Breast epithelium (tissue), 4 donors: ENCODE results near the gene ADGRF1. TPM values are rescaled to one million over a fixed set of nuclear protein-coding genes. Genes with fewer than 3 reads are reported as not detected.

Experiments used
- DNase-seq, 2 donors: peaks; one replicate each; pipeline ENCODE4 v3.0.0-alpha.2; 2019; ENCODE audit warnings: low spot score in 2 of 2
- H3K27ac ChIP-seq, 2 donors: fragments of 200-600 bp; sonication (generic) in 1 of 2; one replicate each; pipeline ENCODE4 v1.5.1; 2016 to 2019; ENCODE audit warnings: mild to moderate bottlenecking in 1 of 2
- H3K27me3 ChIP-seq, 2 donors: fragments of 200-600 bp; sonication (generic) in 1 of 2; one replicate each; pipeline versions ENCODE4 v1.5.1 to v1.6.0; 2017 to 2019; ENCODE audit warnings: control low read depth in 1 of 2, mild to moderate bottlenecking in 1 of 2
- H3K36me3 ChIP-seq: fragments of 200-600 bp; one replicate; pipeline ENCODE4 v1.5.1; 2019
- H3K4me1 ChIP-seq, 2 donors: fragments of 200-600 bp; sonication (generic); one replicate each; pipeline ENCODE4 v1.5.1; 2016 to 2019; ENCODE audit warnings: control low read depth in 1 of 2
- H3K4me3 ChIP-seq, 3 donors: fragments of 200-600 bp; sonication (generic); 1 replicate in 2 of 3; 2 replicates in 1 of 3; pipeline ENCODE4 v1.5.1; 2016 to 2019; ENCODE audit warnings: mild to moderate bottlenecking in 3 of 3, moderate library complexity in 2 of 3
- H3K9me3 ChIP-seq, 2 donors: fragments of 200-600 bp; sonication (generic) in 1 of 2; one replicate each; pipeline ENCODE4 v1.5.1; 2016 to 2019; ENCODE audit warnings: control low read depth in 1 of 2
- CTCF ChIP-seq, 3 donors: fragments of 450-650 bp; IDR thresholded peaks; one replicate each; pipeline ENCODE4 v1.5.1; 2016 to 2017; ENCODE audit warnings: antibody characterized with exemption in 3 of 3, mild to moderate bottlenecking in 3 of 3, moderate library complexity in 3 of 3
- POLR2A ChIP-seq: fragments of 450-650 bp; IDR thresholded peaks from one replicate; pipeline ENCODE4 v1.6.1; 2016; ENCODE audit warnings: antibody characterized with exemption, mild to moderate bottlenecking, moderate library complexity
- POLR2AphosphoS5 ChIP-seq, 3 donors: sonication (generic); formaldehyde crosslinking; IDR thresholded peaks; one replicate each; pipeline ENCODE4 v1.6.1; 2017; ENCODE audit warnings: antibody characterized with exemption in 3 of 3
- intact Hi-C: fragments of 100-400 bp; cut with DNase I; formaldehyde crosslinking; loops from one replicate; pipeline ENCODE4 v1.15.1; 2023; ENCODE audit warnings: low total_unique reads
- total RNA-seq, 3 donors: library from RNA; depleted of rRNA; stranded (reverse); fragments of >200 nt; gene quantifications; one replicate each; pipeline ENCODE4 v1.1.0, GENCODE V29; 2016

The ADGRF1 gene
- total RNA-seq, 3 donors from 2014 or later, result 0.66 to 3.5 TPM; not detected in 1

- peak in 1 of 2 donors; percentile 69 for DNase-seq
- H3K4me1 ChIP-seq, result no peaks in the 10 kb centered on the region
- H3K4me3 ChIP-seq, result no peak overlapping the region
- no peaks in the 10 kb centered on the region for H3K36me3 ChIP-seq
- TF ChIP-seq CTCF (IDR thresholded peaks at IDR 0.05) (peak; percentile 62 to 92 (median 75)), POLR2AphosphoS5 (IDR thresholded peaks at IDR 0.05) (peak in 2 of 3 donors; percentile 76 to 77), POLR2A (no peak)
- peak overlapping the region; percentile 27 to 78 for H3K27ac ChIP-seq
- intact Hi-C loops, result no loop called here
- H3K9me3 ChIP-seq, result no peaks in the 10 kb centered on the region
- H3K27me3 ChIP-seq, result no peaks in the 10 kb centered on the region
Measured at GRCh38 chr6:47047479-47048407, 5.6 kb upstream of the ADGRF1 start.

GRCh38 chr6:47047097-47047478, 5.0 kb upstream of the ADGRF1 start:
- H3K4me1 ChIP-seq, result no peaks in the 10 kb centered on the region
- TF ChIP-seq CTCF (IDR thresholded peaks at IDR 0.05), result no peak
- H3K27me3 ChIP-seq, result no peaks in the 10 kb centered on the region
- no peak for DNase-seq
- no peaks in the 10 kb centered on the region for H3K36me3 ChIP-seq
- H3K27ac ChIP-seq, result peak overlapping the region; percentile 27 to 78
- intact Hi-C loops, result no loop called here
- no peaks in the 10 kb centered on the region for H3K9me3 ChIP-seq
- no peak overlapping the region for H3K4me3 ChIP-seq

- TF ChIP-seq POLR2A (no peak), POLR2AphosphoS5 (IDR thresholded peaks at IDR 0.05) (no peak), CTCF (IDR thresholded peaks at IDR 0.05) (no peak)
- DNase-seq, result no peak
- H3K27ac ChIP-seq, result peak overlapping the region in 1 of 2 donors; percentile 79
- no peaks in the 10 kb centered on the region for H3K36me3 ChIP-seq
- intact Hi-C loops, result no loop called here
- no peak overlapping the region for H3K4me3 ChIP-seq
- no peaks in the 10 kb centered on the region for H3K27me3 ChIP-seq
- H3K4me1 ChIP-seq, result no peaks in the 10 kb centered on the region
- H3K9me3 ChIP-seq, result no peaks in the 10 kb centered on the region
Measured at GRCh38 chr6:47044397-47044796, 2.3 kb upstream of the ADGRF1 start.

GRCh38 chr6:47043286-47043685, 1.2 kb upstream of the ADGRF1 start:
- TF ChIP-seq POLR2AphosphoS5 (IDR thresholded peaks at IDR 0.05), result no peak
- no peak for TF ChIP-seq CTCF (IDR thresholded peaks at IDR 0.05)
- TF ChIP-seq POLR2A, result no peak
- Histone ChIP-seq H3K27me3 (no peaks in the 10 kb centered on the region), H3K4me1 (no peaks in the 10 kb centered on the region), H3K9me3 (no peaks in the 10 kb centered on the region), H3K36me3 (no peaks in the 10 kb centered on the region), H3K4me3 (no peak overlapping the region), H3K27ac (peak overlapping the region in 1 of 2 donors; percentile 79)
- no peak for DNase-seq
- intact Hi-C loops, result no loop called here

- TF ChIP-seq POLR2AphosphoS5 (IDR thresholded peaks at IDR 0.05) (no peak), CTCF (IDR thresholded peaks at IDR 0.05) (no peak), POLR2A (no peak)
Measured at GRCh38 chr6:47041741-47042140, 391 bp downstream of the ADGRF1 start.

More at GRCh38 chr6:47041741-47042140, 391 bp downstream of the ADGRF1 start:
- intact Hi-C loops, result no loop called here
- no peaks in the 10 kb centered on the region for H3K4me1 ChIP-seq
- H3K9me3 ChIP-seq, result no peaks in the 10 kb centered on the region
- peak overlapping the region; percentile 40 to 65 for H3K27ac ChIP-seq
- H3K4me3 ChIP-seq, result no peak overlapping the region
- no peak for DNase-seq
- no peaks in the 10 kb centered on the region for H3K27me3 ChIP-seq
- H3K36me3 ChIP-seq, result no peaks in the 10 kb centered on the region
